ENCODE data around the gene INPP5A.
"Not testable (repeated sequence)": the region's sequence is repeated elsewhere in the genome, so short reads cannot be mapped to it uniquely, and the experiment has no call there.

INPP5A gene

GRCh38 chr10:132549371-132549770, 11.8 kb downstream of the INPP5A start:
- peak; percentile 20 for DNase-seq

- DNase-seq: no peak
Measured at GRCh38 chr10:132550366-132551092, 12.9 kb downstream of the INPP5A start.

- DNase-seq: no peak
Measured at GRCh38 chr10:132551093-132551807, 13.7 kb downstream of the INPP5A start.

GRCh38 chr10:132551808-132552130, 14.2 kb downstream of the INPP5A start:
- DNase-seq: no peak

- DNase-seq: not testable (repeated sequence)
Measured at GRCh38 chr10:132552635-132553034, 15.0 kb downstream of the INPP5A start.

- not testable (repeated sequence) for DNase-seq
Measured at GRCh38 chr10:132553568-132553967, 16.0 kb downstream of the INPP5A start.

GRCh38 chr10:132554053-132554990, 16.7 kb downstream of the INPP5A start:
- no peak for DNase-seq

GRCh38 chr10:132554991-132555647, 17.5 kb downstream of the INPP5A start:
- DNase-seq: no peak

GRCh38 chr10:132555648-132556575, 18.3 kb downstream of the INPP5A start:
- DNase-seq: no peak

GRCh38 chr10:132556994-132557441, 19.4 kb downstream of the INPP5A start:
- DNase-seq: no peak

- no peak for DNase-seq
Measured at GRCh38 chr10:132557696-132558515, 20.3 kb downstream of the INPP5A start.

GRCh38 chr10:132558516-132559413, 21.2 kb downstream of the INPP5A start:
- DNase-seq: no peak

- no peak for DNase-seq
Measured at GRCh38 chr10:132559538-132559937, 22.0 kb downstream of the INPP5A start.

- peak; percentile 75 for DNase-seq
Measured at GRCh38 chr10:132560241-132560731, 22.7 kb downstream of the INPP5A start.

GRCh38 chr10:132562177-132562915, 24.8 kb downstream of the INPP5A start:
- DNase-seq: no peak

GRCh38 chr10:132562916-132563456, 25.4 kb downstream of the INPP5A start:
- DNase-seq: no peak

- peak; percentile 33 for DNase-seq
Measured at GRCh38 chr10:132563485-132564248, 26.1 kb downstream of the INPP5A start.

- DNase-seq: no peak
Measured at GRCh38 chr10:132564249-132564605, 26.6 kb downstream of the INPP5A start.

All from NCI-H526 treated with DMSO at 0.1 percent for 48 hours (cell line).